GM19452 (cell line): ENCODE measurements around the gene RAB4A.
"Not testable (repeated sequence)": the region's sequence is repeated elsewhere in the genome, so short reads cannot be mapped to it uniquely, and the experiment has no call there.

Experiments
- ATAC-seq: cut with Tn5 transposase; IDR thresholded peaks from one replicate; pipeline ENCODE4 v1.9.1; 2021; ENCODE audit not compliant: unreplicated experiment

RAB4A gene

DNA sequence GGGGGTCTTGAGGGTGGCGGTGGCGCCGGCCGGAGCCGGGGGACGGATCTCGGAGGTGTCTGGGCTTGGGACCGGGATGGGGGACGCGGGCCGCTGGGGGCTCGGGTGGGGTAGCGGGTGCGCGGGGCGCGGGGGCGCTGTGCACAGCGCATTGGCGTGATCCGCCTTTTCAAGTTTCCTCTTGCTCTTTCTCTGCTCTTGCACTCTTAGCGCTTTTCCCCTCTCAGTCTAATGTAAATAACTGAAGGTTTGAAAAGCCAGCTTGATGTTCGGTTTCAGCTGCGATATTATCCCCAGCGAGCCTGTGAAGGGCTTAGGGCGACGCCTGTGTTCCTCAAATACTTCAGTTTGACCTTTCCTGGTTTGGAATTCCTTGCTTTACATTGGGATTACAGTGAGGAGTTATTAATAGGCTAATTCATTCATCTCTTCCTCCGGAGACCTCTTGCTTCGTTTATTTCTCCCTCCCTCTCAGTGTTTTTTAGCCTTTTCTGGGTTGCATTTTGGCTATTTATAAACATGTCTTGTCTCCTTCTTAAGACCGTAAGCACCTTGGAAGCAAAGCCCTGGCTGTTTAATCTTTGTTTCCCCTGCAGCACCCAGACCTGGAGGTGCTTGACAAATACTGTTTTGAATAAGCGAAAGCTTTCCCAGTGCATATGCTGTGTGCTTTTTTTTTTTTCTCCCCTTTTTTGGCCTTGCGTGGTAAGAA lies 693 bp downstream of the RAB4A start:
- peak; percentile 51 for ATAC-seq

DNA sequence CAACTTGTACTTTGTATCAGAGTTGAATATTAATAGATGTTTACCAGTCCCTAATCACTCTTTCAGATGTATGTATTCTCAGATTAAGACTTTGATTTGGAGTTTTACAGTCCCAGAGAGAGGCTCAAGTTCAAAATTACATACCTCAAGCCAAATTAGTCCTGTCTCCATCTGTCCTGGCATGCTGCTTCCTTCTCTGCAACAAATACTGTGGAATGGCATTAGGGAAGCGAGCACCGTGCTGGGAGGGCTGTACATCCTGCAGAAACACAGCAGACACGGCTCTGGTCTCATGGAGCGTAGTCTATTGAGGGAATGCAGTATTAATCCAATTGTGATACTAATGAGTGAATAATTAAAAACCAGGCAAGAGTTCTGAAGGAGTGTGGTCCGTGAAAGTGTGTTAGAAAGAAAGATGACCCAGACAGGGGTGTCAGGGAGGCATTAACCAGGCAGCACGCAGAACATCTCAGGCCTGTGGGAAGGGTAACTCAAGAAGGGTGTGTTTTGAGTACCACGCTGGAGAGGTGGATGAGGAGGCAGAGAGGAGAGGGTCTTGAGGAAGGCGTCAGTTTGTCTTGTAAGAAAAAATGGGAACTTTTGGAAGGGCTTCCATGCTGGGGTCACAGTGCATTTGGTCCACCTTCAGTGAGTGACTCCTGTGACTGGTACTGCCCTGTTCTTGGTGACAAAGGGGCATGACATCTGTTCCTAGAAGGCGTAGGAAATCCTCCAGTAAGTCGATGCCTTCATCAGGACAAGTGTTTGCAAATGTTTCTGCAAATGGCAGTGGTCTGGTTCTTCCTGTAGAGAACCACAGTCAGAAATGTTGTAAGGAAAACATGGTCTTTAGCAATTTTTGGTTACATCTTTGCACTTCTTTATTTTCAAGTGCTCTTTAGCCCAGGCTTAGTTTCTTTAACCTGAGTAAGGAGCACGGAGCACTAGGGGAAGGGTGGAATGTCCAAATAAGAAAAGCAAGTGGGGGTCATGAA lies 1.6 kb downstream of the RAB4A start:
- ATAC-seq, result no peak

DNA sequence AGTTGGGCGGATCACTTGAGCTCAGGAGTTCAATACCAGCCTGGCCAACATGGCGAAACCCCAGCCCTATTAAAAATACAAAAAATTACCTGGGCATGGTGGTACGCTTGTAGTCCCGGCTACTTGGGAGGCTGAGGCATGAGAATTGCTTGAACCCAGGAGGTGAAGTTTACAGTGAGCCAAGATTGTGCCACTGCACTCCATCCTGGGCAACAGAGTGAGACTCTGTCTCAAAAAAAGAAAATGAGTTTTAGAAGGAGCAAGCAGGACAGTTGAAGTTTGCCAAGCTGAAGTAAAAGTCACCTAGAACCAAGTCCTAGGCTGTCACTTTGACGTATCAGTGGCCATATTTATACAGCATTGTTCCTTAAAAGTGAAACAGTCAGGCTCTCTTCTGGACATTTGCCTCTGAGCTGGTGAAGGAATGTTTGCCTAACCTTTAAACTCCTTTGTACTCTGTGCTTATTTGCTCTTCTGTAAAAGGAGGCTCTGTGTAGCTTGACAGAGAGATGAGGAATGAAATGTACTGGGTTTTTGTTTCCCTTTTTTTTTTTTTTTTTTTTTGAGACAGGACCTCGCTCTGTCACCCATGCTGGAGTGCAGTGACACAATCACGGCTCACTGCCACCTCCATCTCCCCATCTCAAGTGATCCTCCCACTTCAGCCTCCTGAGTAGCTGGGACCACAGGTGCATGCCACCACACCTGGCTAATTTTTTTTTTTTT lies 2.8 kb downstream of the RAB4A start:
- ATAC-seq, result no peak

DNA sequence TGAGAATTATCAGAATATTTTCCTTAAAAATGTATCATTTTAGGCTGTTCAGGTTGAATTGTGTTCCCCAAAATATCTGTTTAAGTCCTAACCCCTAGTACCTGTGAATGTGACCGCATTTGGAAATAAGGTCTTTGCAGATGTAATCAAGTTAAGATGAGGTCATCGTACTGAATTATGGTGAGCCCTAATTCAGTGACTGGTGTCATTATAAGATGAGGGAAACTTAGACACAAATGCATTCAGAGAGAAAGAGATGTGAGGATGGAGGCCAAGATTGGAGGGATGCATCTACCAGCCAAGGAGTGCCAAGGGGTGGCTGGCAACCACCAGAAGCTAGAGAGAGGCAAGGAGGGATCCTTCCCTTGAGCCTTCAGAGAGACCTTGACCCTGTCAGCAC lies 4.1 kb downstream of the RAB4A start:
- no peak for ATAC-seq

DNA sequence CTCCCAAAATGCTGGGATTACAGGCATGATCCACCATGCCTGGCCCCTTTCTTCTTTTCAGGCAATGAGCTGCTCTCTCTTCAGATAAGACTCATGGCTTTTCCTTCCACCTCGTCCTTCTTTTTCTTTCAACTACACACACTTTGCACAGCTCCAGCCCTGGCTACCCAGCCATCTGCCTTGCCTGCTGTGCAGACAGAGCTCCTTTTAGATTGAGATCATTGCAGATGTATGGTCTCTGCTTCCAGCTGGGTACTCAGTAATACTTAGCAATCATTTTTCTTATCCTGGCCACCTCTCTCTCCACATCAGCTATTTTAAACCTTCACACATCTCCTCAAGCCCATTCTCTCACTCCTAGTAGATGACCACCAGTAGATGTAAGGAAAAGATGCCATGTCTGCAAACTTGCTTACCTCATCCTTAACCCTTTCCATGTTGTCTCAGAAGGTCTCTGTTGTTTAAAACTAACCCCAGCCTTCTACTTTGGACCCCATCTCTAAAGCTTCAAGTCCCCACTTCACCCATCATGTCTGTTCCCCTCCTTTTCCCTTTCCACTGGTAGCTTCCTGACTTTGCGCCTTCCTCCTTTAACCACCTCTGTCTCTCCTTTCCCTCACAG lies 7.3 kb downstream of the RAB4A start:
- ATAC-seq, result no peak

DNA sequence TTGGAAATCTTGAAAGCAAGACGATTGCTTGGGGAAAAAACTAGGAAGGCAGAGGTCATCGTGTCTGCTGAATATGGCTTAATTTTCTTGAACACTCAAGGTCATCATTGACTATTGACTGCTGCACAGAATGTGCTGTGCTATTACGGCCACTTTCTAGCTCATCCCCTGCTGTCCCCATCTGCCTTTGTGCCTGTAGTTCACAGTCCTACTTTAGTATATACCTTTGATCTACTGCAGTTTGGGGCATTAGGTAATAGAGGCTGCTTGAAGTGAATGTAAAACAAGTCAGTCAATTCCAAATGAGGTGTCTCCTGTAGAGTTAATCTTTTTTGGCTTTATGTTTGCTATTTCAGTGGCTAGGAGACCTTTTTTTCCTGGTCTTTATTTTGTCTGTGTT lies 8.3 kb downstream of the RAB4A start:
- no peak for ATAC-seq

DNA sequence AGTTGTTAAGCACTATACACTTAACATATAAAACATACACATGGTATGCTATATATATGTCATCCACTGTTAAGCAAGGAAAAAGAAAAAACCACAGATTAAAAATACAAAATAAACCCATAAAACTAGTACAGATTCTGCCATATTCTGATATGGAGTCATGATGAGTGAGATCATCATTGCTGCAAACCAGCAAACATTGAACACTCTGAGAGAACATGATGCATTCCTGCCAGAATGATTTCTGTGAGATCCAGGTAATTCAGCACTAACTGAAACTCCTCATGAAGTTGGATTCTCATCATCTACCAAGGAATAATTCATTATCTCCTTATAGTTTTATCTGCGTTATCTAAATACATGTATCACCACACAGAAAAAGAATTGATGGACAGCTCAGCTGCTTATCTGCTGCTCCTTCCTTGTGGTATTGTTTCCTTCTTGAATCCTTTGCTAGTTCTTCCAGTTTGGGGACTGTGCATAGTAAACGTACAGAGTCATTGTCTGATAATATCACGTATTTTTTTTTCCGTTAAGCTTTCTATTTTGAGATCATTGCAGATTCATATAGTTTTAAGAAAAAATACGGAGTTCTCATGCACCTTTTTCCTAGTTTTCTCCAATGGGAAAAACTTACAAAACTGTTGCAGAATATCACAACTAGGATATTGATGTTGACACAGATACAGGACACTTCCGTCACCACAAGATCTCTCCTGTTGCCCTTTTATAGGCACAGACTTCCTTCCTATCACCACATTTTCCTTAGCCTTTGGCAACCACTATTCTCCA lies 9.3 kb downstream of the RAB4A start:
- ATAC-seq, result no peak

DNA sequence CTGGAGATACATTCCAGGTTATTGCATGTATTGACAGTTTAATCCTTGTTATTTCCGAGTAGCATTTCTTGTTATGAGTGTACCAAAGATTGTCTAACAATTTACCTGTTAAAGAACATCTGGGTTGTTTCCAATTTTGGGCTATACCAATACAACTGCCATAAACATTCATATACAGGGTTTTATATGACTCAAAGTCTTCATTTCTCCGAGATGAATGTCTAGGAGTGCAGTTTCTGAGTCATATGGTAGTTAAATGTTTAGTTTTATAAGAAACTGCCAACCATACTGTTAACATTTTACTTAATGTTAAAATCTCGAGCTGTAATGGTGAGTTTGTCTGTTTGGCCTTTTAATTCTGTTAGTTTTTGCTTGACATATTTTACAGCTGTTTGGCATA lies 10.0 kb downstream of the RAB4A start:
- ATAC-seq, result no peak

DNA sequence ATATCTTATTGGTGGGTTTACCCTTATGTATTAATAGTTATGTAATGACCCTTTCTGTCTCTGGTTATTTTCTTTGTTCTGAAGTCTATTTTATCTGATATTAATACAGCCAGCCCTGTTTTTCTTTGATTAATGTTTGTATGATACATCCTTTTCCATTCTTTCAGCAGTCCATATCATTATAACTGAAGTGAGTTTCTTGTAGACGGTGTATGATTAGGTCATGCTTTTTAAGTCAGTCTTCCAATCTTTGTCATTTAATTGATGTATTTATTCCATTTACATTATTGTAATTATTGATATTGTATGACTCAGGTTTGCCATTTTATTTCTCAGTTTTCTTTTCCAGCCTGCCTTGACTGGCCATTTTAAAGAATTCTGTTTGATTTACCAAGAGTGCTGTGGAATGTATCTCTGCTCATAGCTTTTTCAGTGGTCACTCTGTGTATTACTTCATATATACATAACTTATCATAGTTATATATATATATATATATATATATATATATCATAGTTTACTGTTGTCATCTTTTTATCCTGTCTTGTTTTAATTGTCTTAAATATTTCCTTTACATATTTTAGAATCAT lies 10.5 kb downstream of the RAB4A start:
- no peak for ATAC-seq

DNA sequence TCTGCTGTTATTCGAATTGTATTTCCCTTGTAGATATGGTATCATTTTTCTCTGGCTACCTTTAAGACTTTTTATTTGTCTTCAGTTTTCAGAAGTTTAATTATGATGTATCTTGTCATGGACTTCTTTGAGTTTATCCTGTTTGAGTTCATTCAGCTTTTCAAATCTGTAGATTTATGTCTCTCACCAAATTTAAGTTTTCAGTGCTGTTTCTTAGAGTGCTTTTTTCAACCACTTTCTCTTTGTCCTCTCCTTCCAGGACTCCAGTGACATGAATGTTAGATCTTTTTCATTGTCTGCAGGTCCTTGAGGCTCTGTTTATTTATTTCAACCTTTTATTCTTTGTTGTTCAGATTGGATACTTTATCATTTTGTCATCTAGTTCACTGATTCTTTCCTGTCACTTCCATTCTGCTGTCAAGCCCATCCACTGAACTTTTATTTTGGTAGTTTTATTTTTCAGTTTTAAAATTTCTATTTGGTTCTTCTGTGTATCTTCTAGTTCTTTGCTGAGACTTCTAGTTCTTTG lies 11.4 kb downstream of the RAB4A start:
- no peak for ATAC-seq

DNA sequence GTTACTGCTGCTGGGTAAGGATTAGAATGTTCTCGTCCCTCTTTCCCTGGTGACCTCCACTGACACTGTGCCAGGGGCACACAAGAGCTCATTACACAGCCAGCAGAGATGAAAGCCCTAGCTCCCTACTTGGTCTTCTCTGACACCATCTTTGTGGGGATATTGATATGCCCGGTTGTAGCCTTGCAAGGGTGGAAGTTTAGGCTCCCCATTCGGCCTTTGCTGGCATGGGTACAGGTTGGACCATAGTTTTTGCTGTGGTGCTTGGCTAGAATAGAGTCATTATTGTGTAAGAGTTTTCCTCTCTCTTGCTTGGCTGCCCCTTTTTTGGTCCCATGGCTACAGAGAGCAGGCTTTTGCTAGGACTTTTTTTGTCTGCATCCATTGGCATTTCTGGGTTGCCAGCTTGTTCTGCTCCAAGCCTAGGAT lies 12.3 kb downstream of the RAB4A start:
- no peak for ATAC-seq

DNA sequence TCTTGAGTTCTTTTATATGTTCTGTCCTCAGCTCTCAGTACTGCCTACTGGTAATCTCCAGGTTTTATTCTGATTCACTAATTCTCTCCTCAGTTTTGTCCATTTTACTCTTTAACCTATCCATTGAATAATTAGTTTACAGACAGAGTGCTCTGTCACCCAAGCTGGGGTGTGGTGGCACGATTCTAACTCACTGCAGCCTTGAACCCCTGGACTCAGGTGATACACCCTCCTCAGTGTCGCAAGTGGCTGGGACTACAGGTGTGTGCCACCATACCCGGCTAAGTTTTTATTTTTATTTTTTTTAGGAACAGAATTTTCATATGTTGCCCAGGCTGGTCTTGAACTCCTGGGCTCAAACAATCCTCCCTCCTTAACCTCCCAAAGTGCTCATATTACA lies 14.0 kb downstream of the RAB4A start:
- ATAC-seq, result no peak

DNA sequence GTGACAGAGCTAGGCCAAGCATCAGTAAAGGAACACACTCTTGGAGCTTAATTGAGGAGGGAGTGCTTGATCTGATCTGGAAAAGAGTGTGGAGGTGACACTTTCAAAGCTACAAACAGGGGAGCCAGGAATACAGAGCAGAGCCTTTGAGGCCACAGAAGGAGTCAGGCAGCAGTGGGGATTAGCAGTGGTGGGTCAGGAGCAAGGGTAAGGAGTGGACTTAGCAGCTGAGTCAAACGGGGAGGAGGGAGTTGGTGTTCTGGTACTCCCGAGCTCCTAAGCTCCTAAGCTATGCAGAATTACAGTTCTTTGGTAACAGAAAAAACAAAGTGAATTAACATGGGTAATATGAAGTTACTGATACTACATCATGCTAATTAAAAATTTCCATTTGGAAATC lies 14.5 kb downstream of the RAB4A start:
- no peak for ATAC-seq

DNA sequence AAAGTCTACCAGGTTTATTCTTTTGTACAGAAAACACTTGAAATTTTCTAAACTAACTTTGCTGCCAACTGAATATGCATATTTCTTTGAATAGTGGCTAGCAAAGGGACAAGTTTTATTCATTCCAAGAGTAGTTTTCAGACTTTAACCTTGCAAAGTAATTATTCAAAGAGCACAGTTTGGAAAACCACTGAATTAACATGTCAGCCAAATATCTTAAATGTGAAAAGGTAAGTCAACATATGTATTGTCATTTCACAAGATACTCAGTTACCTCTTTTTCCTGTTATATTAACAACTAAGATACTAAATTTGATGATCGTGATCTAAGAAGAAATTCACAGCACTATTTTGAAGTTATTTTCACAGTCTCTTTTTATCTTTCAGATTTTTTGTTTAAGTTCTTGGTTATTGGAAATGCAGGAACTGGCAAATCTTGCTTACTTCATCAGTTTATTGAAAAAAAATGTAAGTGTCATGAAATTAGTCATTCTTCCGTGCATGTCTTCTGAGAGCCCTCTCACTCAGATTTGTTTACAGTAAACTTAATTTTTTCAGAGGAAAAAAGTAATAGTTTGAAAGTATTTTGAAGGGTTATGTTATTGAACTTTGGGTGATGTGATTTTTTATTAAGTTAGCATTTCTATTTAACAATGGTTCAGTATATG lies 15.3 kb downstream of the RAB4A start:
- ATAC-seq, result no peak

DNA sequence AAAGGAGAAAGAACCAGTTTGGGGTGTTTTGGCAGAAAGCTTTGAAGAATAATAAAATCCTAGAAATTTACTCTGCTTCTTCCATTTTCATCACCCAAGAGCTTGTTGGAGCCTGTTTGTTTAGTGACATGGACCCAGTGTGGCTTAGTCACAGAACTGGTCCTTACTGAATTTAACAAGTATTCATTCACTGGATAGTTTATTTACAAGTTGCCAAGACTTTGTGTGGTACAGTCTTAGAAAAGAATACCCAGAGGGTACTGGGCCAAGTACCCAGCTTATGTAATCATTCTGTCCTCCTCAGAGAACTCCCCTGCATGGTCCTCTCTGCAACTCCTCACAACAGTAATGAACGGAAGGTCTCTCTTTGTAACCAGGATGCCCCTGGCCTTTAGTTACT lies 16.4 kb downstream of the RAB4A start:
- ATAC-seq, result no peak

DNA sequence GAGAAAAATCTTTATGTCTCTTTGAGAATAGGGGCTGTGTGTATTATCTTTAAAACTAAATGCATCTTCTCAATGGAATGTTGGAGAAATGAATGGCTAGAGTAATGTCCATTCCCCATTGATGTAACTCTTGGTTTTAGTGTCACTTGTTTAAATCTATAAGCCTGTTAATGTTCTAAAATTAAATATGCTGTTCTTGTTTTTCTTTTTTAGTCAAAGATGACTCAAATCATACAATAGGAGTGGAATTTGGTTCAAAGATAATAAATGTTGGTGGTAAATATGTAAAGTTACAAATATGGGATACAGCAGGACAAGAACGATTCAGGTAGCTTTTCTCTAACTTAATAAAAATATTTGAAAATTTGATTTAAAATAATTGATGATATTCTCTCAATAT lies 17.6 kb downstream of the RAB4A start:
- no peak for ATAC-seq

DNA sequence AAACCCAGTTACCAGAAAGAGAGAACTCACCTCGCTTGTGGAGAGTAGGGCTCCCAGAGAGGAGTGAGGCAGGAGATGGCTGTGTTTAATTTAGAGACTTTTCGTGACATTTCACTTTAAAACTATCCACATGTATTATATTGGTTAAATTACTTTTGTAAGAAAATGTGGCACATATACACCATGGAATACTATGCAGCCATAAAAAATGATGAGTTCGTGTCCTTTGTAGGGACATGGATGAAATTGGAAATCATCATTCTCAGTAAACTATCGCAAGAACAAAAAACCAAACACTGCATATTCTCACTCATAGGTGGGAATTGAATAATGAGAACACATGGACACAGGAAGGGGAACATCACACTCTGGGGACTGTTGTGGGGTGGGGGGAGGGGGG lies 20.8 kb downstream of the RAB4A start:
- ATAC-seq, result not testable (repeated sequence)

DNA sequence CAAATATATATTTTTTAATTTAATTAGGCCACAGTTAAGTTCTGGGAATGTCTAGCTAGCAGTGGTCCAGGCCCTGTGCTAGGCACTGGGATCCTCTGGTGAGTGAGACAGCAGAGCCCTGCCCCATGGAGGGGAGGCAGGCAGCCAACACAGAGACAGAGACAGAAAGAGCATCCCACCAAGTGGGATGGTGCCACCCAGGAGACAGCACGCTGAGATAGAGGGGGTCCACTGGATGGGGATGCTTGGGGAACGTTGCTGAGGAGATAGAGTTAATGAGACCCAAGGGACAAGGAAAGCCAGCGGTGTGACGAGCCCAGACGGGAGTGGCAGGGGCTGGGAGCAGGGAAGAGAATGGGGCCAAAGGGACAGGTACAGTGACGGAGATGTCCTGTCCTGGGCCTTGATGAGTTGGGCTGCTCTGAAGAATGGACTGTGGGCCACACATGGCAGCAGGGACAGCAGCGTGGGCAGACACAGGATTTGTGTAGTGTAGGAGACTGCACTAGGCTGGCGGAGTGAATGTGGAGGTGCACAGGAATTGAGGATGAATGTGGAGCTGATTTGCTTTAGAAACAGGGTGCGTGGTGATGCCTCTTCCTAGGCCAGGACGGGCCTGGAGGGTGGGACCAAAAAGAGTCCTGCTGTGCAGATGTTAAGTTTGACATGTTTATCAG lies 22.8 kb downstream of the RAB4A start:
- no peak for ATAC-seq

DNA sequence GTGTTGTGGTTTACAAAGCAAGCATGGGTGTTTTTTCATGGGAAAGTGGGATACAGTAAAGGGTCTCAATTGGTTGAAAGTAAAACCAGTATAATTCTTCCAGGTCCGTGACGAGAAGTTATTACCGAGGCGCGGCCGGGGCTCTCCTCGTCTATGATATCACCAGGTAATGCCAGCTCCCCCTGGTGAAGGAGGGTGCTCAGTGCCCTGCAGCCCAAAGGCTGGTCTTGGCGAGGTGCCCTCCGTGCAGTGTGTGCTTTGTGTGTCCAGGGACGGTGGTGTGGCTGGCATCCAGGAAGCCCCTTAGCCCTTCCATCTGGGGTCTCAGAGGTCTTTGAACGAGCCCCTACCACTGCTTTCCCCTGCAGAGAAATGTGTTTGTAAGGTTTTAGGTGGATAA lies 24.8 kb downstream of the RAB4A start:
- ATAC-seq, result no peak
